ENCODE data around the gene TRIM63. TPM values are rescaled to one million over a fixed set of nuclear protein-coding genes. Genes with fewer than 3 reads are reported as not detected.

TRIM63 gene
- polyA plus RNA-seq, 10 donors: 23.1 to 48.6 (median 36.4) TPM

- no peak for DNase-seq
Observed at GRCh38 chr1:26059906-26060305, 7.5 kb downstream of the TRIM63 start.

GRCh38 chr1:26058052-26058595 is 9.3 kb downstream of the TRIM63 start:
- DNase-seq: no peak

- no peak for DNase-seq
Observed at GRCh38 chr1:26057189-26057588, 10.2 kb downstream of the TRIM63 start.

- no peak for DNase-seq
Observed at GRCh38 chr1:26055041-26055440, 12.4 kb downstream of the TRIM63 start.

- DNase-seq: no peak
Observed at GRCh38 chr1:26053718-26054560, 13.5 kb downstream of the TRIM63 start.

- DNase-seq: no peak
Observed at GRCh38 chr1:26050248-26050640, 17.2 kb downstream of the TRIM63 start.

GRCh38 chr1:26049531-26050247 is 17.7 kb downstream of the TRIM63 start:
- no peak for DNase-seq

- no peak for DNase-seq
Observed at GRCh38 chr1:26047278-26047874, 20.1 kb downstream of the TRIM63 start.

GRCh38 chr1:26046246-26047095 is 21.0 kb downstream of the TRIM63 start:
- no peak for DNase-seq

GRCh38 chr1:26045722-26046245 is 21.6 kb downstream of the TRIM63 start, which contains the start of gene SLC30A2:
SLC30A2 (minus strand) TSS chr1:26046118; CDS start chr1:26045896, 222 bp downstream.
- DNase-seq: peak in 1 of 3 donors; percentile 56

- no peak for DNase-seq
Observed at GRCh38 chr1:26044971-26045721, 22.3 kb downstream of the TRIM63 start.

GRCh38 chr1:26044414-26044813 is 23.0 kb downstream of the TRIM63 start:
- DNase-seq: no peak

GRCh38 chr1:26043765-26044164 is 23.7 kb downstream of the TRIM63 start:
- no peak for DNase-seq

- no peak for DNase-seq
Observed at GRCh38 chr1:26041978-26042377, 25.5 kb downstream of the TRIM63 start.

- DNase-seq: no peak
Observed at GRCh38 chr1:26041401-26041800, 26.0 kb downstream of the TRIM63 start.

GRCh38 chr1:26038904-26039303 is 28.5 kb downstream of the TRIM63 start:
- DNase-seq: no peak

- DNase-seq: no peak
Observed at GRCh38 chr1:26038477-26038876, 29.0 kb downstream of the TRIM63 start.

GRCh38 chr1:26037904-26038303 is 29.5 kb downstream of the TRIM63 start:
- DNase-seq: no peak

- DNase-seq: no peak
Observed at GRCh38 chr1:26036756-26037281, 30.6 kb downstream of the TRIM63 start.
